Measurements from ENCODE around the gene LMO1.

DNA sequence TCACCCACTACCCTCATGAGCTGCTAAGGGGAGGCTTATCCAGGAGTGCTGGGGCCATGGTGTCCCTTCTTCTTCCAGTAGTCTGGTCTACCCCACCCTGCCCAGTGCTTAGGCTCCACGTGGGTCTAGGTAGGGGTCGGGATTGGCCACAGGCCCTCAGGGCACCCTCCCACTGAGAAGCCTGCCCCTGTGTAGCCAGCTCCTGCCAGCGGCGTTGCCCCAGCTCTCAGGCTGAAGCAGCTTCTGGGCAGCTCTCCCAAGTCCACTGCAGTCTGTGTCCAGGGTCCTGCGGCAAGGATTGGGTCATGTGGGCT is 70.8 kb downstream of the LMO1 start:
- TF ChIP-seq, protein P1, sequence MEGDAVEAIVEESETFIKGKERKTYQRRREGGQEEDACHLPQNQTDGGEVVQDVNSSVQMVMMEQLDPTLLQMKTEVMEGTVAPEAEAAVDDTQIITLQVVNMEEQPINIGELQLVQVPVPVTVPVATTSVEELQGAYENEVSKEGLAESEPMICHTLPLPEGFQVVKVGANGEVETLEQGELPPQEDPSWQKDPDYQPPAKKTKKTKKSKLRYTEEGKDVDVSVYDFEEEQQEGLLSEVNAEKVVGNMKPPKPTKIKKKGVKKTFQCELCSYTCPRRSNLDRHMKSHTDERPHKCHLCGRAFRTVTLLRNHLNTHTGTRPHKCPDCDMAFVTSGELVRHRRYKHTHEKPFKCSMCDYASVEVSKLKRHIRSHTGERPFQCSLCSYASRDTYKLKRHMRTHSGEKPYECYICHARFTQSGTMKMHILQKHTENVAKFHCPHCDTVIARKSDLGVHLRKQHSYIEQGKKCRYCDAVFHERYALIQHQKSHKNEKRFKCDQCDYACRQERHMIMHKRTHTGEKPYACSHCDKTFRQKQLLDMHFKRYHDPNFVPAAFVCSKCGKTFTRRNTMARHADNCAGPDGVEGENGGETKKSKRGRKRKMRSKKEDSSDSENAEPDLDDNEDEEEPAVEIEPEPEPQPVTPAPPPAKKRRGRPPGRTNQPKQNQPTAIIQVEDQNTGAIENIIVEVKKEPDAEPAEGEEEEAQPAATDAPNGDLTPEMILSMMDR (IDR thresholded peaks at IDR 0.05; ENCODE audit: low read depth, low read length, poor library complexity, severe bottlenecking), result peak; percentile 2
- TF ChIP-seq EZH2phosphoT487 (IDR thresholded peaks at IDR 0.05; ENCODE audit: borderline replicate concordance, low read length), result no peak
